ENCODE data around the gene CFAP43.

DNA sequence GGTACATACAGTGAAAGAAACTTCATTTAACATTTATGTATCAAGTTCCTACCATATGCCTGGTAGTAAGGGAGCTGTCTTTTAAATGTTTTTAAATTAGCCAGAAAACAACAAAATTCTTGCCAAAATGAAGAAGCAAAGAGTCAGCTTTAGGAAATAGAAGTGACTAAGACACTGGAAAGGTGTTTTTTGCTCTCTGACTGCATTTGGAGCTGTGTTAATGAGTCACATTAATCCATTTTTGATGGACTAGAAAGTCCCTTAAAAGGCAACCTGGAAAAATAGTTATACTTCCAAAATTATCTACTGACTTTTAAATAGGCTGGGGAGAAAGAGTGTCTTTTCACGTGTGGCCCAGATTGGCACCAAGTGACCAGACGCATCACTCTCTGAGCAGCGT, 142.5 kb downstream of the CFAP43 start:
- TF ChIP-seq, protein P1, sequence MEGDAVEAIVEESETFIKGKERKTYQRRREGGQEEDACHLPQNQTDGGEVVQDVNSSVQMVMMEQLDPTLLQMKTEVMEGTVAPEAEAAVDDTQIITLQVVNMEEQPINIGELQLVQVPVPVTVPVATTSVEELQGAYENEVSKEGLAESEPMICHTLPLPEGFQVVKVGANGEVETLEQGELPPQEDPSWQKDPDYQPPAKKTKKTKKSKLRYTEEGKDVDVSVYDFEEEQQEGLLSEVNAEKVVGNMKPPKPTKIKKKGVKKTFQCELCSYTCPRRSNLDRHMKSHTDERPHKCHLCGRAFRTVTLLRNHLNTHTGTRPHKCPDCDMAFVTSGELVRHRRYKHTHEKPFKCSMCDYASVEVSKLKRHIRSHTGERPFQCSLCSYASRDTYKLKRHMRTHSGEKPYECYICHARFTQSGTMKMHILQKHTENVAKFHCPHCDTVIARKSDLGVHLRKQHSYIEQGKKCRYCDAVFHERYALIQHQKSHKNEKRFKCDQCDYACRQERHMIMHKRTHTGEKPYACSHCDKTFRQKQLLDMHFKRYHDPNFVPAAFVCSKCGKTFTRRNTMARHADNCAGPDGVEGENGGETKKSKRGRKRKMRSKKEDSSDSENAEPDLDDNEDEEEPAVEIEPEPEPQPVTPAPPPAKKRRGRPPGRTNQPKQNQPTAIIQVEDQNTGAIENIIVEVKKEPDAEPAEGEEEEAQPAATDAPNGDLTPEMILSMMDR (conservative IDR thresholded peaks at IDR 0.05) = no peak
- no peak for TF ChIP-seq EZH2 (IDR thresholded peaks at IDR 0.05; ENCODE audit: low read depth)
